Measurements from ENCODE around the gene SCRN1. TPM values are rescaled to one million over a fixed set of nuclear protein-coding genes. Genes with fewer than 3 reads are reported as not detected.
A peak's percentile ranks its signal among the peaks of the same experiment; 100 is the strongest.

The SCRN1 gene
- total and polyA plus RNA-seq, 2 experiments from 2014 or later: 15.2 to 66.7 TPM

DNA sequence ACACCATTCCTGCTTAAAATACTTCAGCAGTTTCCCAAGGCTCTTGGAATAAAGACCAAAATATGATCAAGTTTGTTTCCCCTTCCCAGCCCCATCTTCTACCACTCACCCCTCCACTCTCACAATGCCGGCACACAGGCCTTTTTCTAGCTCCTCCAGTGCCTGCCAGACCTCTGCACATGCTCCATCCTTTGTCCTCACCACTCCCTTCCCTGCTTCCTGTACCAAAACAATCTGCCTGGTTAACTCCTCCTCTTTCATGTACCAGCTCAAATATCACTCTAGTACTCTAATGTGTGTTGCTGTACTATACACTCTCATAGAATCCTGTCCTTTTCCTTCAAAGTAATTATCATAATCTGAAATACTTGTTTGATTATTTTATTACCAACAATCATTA, 19.4 kb downstream of the SCRN1 start:
- Histone ChIP-seq H3K4me2 (no peak overlapping the region), H3K27me3 (ENCODE audit: insufficient read depth) (no peaks in the 10 kb centered on the region), H3K36me3 (ENCODE audit: insufficient read depth) (peaks cover 12% of the 10 kb centered on the region), H3K4me3 (no peak overlapping the region), H3K27ac (ENCODE audit: low read depth) (no peak overlapping the region), H3F3A (replicated peaks; ENCODE audit: low read depth) (no peaks in the 10 kb centered on the region), H4K20me1 (replicated peaks; ENCODE audit: insufficient read depth) (peaks cover 32% of the 10 kb centered on the region), H3K79me2 (replicated peaks; ENCODE audit: insufficient read depth) (peaks cover 72% of the 10 kb centered on the region), H2AFZ (no peak overlapping the region), H3K4me1 (ENCODE audit: insufficient read depth) (peaks cover 16% of the 10 kb centered on the region), H3K9me2 (ENCODE audit: insufficient read depth) (no peaks in the 10 kb centered on the region)
- ATAC-seq (peak; percentile 35; the same call in 1 of the 3 replicates), DNase-seq (ENCODE audit: low spot score) (no peak)
- Mint-ChIP-seq H3K36me3 (ENCODE audit: low read depth) (peaks cover 9% of the 10 kb centered on the region), H3K27ac (no peak overlapping the region), H3K4me3 (no peak overlapping the region), H3K4me1 (peaks cover 16% of the 10 kb centered on the region), H3K27me3 (ENCODE audit: insufficient read depth, low read depth, poor library complexity) (peaks cover 5% of the 10 kb centered on the region), H3K9me3 (peaks cover 3% of the 10 kb centered on the region; the same call in 1 of the 3 replicates)
- no peak for TF ChIP-seq JUNB (IDR thresholded peaks at IDR 0.05; ENCODE audit: unreplicated experiment)

DNA sequence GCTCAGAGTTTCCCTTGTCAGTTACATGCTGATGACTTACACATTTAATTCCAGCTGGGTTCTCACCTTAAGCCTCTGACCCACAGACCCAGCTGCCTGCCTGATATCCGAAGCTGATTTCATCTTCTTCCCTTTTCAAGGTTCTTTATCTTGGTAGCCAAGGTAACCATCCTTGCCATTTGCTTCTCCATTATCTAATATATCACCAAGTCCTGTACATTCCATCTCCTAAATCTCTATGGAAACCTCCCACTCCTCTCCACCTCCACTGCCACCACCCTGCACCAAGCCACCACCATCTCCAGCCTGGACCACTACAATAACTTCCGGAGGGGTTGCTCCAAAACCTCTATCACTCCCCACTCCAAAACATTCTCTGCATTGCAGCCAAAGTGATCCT, 19.9 kb downstream of the SCRN1 start:
- H3F3A ChIP-seq (replicated peaks; ENCODE audit: low read depth): no peaks in the 10 kb centered on the region
- no peak overlapping the region for H3K4me3 Mint-ChIP-seq
- DNase-seq (ENCODE audit: low spot score) (no peak), ATAC-seq (no peak)
- H3K36me3 Mint-ChIP-seq (ENCODE audit: low read depth): peaks cover 9% of the 10 kb centered on the region
- peaks cover 16% of the 10 kb centered on the region for H3K4me1 Mint-ChIP-seq
- H3K27ac Mint-ChIP-seq: no peak overlapping the region
- H3K9me2 ChIP-seq (ENCODE audit: insufficient read depth): no peaks in the 10 kb centered on the region
- peaks cover 32% of the 10 kb centered on the region for H4K20me1 ChIP-seq (replicated peaks; ENCODE audit: insufficient read depth)
- peaks cover 16% of the 10 kb centered on the region for H3K4me1 ChIP-seq (ENCODE audit: insufficient read depth)
- no peak overlapping the region for H2AFZ ChIP-seq
- peaks cover 5% of the 10 kb centered on the region for H3K27me3 Mint-ChIP-seq (ENCODE audit: insufficient read depth, low read depth, poor library complexity)
- no peak overlapping the region for H3K4me2 ChIP-seq
- H3K27me3 ChIP-seq (ENCODE audit: insufficient read depth): no peaks in the 10 kb centered on the region
- H3K27ac ChIP-seq (ENCODE audit: low read depth): no peak overlapping the region
- H3K9me3 Mint-ChIP-seq: peaks cover 3% of the 10 kb centered on the region; the same call in 1 of the 3 replicates
- no peak overlapping the region for H3K4me3 ChIP-seq
- peaks cover 68% of the 10 kb centered on the region for H3K79me2 ChIP-seq (replicated peaks; ENCODE audit: insufficient read depth)
- H3K36me3 ChIP-seq (ENCODE audit: insufficient read depth): peaks cover 15% of the 10 kb centered on the region
- TF ChIP-seq, protein P1, sequence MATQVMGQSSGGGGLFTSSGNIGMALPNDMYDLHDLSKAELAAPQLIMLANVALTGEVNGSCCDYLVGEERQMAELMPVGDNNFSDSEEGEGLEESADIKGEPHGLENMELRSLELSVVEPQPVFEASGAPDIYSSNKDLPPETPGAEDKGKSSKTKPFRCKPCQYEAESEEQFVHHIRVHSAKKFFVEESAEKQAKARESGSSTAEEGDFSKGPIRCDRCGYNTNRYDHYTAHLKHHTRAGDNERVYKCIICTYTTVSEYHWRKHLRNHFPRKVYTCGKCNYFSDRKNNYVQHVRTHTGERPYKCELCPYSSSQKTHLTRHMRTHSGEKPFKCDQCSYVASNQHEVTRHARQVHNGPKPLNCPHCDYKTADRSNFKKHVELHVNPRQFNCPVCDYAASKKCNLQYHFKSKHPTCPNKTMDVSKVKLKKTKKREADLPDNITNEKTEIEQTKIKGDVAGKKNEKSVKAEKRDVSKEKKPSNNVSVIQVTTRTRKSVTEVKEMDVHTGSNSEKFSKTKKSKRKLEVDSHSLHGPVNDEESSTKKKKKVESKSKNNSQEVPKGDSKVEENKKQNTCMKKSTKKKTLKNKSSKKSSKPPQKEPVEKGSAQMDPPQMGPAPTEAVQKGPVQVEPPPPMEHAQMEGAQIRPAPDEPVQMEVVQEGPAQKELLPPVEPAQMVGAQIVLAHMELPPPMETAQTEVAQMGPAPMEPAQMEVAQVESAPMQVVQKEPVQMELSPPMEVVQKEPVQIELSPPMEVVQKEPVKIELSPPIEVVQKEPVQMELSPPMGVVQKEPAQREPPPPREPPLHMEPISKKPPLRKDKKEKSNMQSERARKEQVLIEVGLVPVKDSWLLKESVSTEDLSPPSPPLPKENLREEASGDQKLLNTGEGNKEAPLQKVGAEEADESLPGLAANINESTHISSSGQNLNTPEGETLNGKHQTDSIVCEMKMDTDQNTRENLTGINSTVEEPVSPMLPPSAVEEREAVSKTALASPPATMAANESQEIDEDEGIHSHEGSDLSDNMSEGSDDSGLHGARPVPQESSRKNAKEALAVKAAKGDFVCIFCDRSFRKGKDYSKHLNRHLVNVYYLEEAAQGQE (IDR thresholded peaks at IDR 0.05; ENCODE audit: unreplicated experiment): no peak
- TF ChIP-seq CREB1 (CRISPR knock-in tag; IDR thresholded peaks at IDR 0.05; ENCODE audit: low read depth) (no peak), NANOG (IDR thresholded peaks at IDR 0.05; ENCODE audit: borderline replicate concordance) (no peak), ZNF331 (CRISPR knock-in tag; IDR thresholded peaks at IDR 0.05; ENCODE audit: low read depth) (no peak), JUNB (IDR thresholded peaks at IDR 0.05; ENCODE audit: unreplicated experiment) (no peak), ZNF114 (CRISPR knock-in tag; IDR thresholded peaks at IDR 0.05) (no peak), EZH2 (IDR thresholded peaks at IDR 0.05; ENCODE audit: low read depth, unreplicated experiment) (no peak)
- TF ChIP-seq, protein P2, sequence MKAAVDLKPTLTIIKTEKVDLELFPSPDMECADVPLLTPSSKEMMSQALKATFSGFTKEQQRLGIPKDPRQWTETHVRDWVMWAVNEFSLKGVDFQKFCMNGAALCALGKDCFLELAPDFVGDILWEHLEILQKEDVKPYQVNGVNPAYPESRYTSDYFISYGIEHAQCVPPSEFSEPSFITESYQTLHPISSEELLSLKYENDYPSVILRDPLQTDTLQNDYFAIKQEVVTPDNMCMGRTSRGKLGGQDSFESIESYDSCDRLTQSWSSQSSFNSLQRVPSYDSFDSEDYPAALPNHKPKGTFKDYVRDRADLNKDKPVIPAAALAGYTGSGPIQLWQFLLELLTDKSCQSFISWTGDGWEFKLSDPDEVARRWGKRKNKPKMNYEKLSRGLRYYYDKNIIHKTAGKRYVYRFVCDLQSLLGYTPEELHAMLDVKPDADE (IDR thresholded peaks at IDR 0.05): no peak
- TF ChIP-seq, protein P3, sequence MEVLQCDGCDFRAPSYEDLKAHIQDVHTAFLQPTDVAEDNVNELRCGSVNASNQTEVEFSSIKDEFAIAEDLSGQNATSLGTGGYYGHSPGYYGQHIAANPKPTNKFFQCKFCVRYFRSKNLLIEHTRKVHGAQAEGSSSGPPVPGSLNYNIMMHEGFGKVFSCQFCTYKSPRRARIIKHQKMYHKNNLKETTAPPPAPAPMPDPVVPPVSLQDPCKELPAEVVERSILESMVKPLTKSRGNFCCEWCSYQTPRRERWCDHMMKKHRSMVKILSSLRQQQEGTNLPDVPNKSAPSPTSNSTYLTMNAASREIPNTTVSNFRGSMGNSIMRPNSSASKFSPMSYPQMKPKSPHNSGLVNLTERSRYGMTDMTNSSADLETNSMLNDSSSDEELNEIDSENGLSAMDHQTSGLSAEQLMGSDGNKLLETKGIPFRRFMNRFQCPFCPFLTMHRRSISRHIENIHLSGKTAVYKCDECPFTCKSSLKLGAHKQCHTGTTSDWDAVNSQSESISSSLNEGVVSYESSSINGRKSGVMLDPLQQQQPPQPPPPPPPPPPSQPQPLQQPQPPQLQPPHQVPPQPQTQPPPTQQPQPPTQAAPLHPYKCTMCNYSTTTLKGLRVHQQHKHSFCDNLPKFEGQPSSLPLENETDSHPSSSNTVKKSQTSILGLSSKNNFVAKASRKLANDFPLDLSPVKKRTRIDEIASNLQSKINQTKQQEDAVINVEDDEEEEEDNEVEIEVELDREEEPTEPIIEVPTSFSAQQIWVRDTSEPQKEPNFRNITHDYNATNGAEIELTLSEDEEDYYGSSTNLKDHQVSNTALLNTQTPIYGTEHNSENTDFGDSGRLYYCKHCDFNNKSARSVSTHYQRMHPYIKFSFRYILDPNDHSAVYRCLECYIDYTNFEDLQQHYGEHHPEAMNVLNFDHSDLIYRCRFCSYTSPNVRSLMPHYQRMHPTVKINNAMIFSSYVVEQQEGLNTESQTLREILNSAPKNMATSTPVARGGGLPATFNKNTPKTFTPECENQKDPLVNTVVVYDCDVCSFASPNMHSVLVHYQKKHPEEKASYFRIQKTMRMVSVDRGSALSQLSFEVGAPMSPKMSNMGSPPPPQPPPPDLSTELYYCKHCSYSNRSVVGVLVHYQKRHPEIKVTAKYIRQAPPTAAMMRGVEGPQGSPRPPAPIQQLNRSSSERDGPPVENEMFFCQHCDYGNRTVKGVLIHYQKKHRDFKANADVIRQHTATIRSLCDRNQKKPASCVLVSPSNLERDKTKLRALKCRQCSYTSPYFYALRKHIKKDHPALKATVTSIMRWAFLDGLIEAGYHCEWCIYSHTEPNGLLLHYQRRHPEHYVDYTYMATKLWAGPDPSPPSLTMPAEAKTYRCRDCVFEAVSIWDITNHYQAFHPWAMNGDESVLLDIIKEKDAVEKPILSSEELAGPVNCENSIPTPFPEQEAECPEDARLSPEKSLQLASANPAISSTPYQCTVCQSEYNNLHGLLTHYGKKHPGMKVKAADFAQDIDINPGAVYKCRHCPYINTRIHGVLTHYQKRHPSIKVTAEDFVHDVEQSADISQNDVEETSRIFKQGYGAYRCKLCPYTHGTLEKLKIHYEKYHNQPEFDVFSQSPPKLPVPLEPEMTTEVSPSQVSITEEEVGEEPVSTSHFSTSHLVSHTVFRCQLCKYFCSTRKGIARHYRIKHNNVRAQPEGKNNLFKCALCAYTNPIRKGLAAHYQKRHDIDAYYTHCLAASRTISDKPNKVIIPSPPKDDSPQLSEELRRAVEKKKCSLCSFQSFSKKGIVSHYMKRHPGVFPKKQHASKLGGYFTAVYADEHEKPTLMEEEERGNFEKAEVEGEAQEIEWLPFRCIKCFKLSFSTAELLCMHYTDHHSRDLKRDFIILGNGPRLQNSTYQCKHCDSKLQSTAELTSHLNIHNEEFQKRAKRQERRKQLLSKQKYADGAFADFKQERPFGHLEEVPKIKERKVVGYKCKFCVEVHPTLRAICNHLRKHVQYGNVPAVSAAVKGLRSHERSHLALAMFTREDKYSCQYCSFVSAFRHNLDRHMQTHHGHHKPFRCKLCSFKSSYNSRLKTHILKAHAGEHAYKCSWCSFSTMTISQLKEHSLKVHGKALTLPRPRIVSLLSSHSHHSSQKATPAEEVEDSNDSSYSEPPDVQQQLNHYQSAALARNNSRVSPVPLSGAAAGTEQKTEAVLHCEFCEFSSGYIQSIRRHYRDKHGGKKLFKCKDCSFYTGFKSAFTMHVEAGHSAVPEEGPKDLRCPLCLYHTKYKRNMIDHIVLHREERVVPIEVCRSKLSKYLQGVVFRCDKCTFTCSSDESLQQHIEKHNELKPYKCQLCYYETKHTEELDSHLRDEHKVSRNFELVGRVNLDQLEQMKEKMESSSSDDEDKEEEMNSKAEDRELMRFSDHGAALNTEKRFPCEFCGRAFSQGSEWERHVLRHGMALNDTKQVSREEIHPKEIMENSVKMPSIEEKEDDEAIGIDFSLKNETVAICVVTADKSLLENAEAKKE (CRISPR knock-in tag; IDR thresholded peaks at IDR 0.05): no peak

All from GM23338 (cell line).